ENCODE data around the gene TTC7B.

- no peak for TF ChIP-seq CTCF (IDR thresholded peaks at IDR 0.05 in 4 of 5, conservative IDR thresholded peaks at IDR 0.05 in 1 of 5)
- TF ChIP-seq POLR2A (IDR thresholded peaks at IDR 0.05) = no peak
These were observed 270.1 kb downstream of the TTC7B start for GRCh38 chr14:90545966-90546751.

All from gastrocnemius medialis (tissue), 4 donors.